LNCAP (cell line): ENCODE data around the gene VANGL2.
A peak's percentile ranks its signal among the peaks of the same experiment; 100 is the strongest.

Source experiments
- TF ChIP-seq, protein P1 (sequence below): fragments of 450-650 bp; IDR thresholded peaks from 2 replicates; pipeline ENCODE4 v1.5.1; 2017; ENCODE audit warnings: mild to moderate bottlenecking

The VANGL2 gene

DNA sequence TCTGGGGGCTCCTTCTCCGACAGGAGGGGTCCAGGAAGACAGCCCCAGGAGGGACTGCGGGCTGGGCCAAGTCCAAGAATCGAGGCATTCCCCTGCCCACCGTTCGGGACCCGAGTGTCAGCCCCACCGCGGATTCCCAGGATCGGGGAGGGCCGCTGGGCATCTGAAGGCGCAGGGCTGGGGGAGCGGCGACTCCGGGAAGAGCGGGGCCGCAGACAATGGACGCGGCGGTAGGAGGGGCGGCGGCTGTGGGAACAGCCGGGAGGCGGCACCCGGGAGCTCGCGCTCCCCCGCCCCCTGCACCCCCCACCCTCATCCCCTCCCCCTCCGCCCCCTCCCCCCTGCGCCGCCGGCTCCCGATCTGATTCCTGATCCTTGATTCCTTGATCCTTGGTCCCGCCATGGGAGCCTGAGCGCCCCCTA, at the start of gene VANGL2:
TSS of gene VANGL2 (plus strand) at position 342 of the 423 bp plus-strand sequence. CDS start 15,274 bp downstream, outside the sequence.
- TF ChIP-seq, protein P1, sequence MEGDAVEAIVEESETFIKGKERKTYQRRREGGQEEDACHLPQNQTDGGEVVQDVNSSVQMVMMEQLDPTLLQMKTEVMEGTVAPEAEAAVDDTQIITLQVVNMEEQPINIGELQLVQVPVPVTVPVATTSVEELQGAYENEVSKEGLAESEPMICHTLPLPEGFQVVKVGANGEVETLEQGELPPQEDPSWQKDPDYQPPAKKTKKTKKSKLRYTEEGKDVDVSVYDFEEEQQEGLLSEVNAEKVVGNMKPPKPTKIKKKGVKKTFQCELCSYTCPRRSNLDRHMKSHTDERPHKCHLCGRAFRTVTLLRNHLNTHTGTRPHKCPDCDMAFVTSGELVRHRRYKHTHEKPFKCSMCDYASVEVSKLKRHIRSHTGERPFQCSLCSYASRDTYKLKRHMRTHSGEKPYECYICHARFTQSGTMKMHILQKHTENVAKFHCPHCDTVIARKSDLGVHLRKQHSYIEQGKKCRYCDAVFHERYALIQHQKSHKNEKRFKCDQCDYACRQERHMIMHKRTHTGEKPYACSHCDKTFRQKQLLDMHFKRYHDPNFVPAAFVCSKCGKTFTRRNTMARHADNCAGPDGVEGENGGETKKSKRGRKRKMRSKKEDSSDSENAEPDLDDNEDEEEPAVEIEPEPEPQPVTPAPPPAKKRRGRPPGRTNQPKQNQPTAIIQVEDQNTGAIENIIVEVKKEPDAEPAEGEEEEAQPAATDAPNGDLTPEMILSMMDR: no peak

- TF ChIP-seq, protein P1: no peak
Observed at GRCh38 chr1:160351629-160352028, 48.7 kb upstream of the VANGL2 start.

- TF ChIP-seq, protein P1: no peak
Observed at GRCh38 chr1:160352555-160352954, 47.8 kb upstream of the VANGL2 start.

DNA sequence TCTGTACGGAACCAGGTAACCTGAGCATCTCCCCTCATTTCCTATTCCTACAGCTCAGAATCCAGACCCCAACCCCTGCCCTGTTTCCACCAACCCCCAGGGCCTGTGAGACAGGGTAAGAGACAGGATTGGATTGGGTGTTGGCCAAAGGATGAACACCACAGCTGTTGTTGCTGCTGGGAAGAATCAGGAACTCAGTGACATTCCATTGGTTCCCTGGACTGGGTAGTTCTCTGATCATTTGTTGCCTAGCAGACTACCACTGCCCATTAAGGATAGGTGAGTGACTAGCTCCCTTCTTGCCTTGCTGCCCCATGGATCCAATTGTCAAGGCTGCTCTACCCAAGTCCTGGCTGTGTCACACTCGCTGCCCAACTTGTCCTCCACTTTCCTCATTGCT, 47.1 kb upstream of the VANGL2 start:
- TF ChIP-seq, protein P1: no peak

GRCh38 chr1:160354388-160354985, 45.9 kb upstream of the VANGL2 start:
- TF ChIP-seq, protein P1: peak; percentile 66

DNA sequence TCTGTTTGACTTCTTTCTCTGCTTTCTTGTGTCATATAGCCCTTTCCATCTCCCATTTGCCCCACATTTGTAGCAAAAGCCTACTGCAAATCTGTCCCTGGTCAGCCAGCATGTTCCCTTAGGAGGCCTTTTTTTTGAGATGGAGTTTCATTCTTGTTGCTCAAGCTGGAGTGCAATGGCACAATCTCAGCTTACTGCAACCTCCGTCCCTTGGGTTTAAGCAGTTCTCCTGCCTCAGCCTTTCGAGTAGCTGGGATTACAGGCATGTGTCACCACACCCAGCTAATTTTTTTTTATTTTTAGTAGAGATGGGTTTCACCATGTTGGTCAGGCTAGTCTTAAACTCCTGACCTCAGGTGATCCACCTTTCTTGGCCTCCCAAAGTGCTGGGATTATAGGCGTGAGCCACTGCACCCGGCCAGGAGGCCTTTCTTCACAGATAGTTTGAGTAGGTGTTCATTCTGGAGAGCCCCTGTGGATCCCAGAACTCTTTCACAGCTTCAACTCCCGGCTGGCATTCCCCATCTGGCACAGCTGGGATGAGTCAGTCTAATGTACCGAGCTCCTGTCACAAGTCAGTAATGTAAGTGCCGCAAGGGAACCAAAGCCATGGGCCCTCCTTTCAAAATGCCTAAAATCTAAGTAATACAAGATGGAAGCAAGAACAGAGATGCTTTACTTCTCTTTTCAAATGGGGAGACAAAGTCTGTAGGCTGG, 42.9 kb upstream of the VANGL2 start:
- TF ChIP-seq, protein P1: no peak

- TF ChIP-seq, protein P1: no peak
Observed at GRCh38 chr1:160358073-160358472, 42.3 kb upstream of the VANGL2 start.
